IPS-NIHi11 (cell line): Measurements from ENCODE around the gene LIN37.
A peak's percentile ranks its signal among the peaks of the same experiment; 100 is the strongest.

Experiments used
- DNase-seq: peaks from one replicate; pipeline ENCODE4 v3.0.0; 2012; ENCODE audit warnings: mixed read lengths, low spot score

LIN37 gene

DNA sequence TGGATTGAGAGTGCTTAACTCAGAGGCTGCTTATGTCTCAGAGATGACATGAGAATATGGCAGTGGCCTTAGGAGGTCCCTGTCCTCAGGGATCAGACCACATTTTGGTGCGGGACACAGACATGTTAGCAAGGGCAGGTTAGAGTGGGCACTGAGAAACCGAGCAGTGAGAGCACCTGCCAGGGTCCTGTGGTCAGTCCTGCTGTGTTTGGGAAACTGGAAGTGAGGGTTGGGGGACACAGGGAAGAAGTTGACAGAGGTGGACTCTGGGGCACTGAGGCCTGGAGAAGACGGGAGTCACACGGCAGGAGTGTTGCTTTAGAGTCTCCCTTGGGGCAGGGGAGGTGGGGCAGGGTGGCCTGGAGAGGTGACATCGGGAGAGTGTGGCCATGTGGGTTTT is 13.5 kb upstream of the LIN37 start:
- DNase-seq: no peak

DNA sequence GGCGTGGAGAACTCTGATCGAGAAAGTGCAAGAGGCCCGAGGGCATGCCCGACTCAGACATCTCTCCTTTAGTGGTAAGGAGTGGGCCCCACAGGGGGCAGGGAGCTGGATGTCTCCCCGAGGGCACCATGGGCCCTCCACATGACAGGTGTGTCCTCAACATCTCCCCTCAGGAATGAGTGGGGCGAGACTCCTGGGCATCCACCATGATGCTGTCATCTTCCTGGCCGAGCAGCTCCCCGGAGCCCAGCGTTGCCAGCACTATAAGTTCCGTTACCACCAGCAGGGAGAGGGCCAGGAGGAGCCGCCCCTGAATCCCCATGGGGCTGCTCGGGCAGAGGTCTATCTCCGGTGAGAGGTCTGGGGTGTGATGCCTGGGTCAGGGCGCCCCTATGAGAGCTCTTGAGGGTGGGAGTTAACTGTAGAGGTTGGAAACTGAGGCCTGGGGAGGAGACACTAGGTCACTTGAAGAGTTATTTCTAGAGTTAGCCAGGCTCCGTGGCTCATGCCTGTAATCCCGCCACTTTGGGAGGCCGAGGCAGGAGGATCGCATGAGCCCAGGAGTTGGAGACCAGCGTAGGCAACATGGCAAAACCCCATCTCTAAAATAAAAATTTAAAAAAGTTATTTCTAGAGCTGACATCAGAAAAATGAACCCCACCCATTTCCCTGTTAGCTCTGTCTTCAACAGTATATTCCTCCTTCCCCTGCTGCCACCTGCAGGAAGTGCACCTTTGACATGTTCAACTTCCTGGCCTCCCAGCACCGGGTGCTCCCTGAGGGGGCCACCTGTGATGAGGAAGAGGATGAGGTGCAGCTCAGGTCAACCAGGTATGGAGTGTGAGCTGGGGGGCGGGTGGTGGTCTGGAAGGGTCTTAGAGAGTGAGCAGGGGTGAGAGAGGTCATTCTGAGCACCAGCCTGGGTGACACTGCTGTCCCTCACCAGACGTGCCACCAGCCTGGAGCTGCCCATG is 11.2 kb upstream of the LIN37 start:
- peak; percentile 14 for DNase-seq

DNA sequence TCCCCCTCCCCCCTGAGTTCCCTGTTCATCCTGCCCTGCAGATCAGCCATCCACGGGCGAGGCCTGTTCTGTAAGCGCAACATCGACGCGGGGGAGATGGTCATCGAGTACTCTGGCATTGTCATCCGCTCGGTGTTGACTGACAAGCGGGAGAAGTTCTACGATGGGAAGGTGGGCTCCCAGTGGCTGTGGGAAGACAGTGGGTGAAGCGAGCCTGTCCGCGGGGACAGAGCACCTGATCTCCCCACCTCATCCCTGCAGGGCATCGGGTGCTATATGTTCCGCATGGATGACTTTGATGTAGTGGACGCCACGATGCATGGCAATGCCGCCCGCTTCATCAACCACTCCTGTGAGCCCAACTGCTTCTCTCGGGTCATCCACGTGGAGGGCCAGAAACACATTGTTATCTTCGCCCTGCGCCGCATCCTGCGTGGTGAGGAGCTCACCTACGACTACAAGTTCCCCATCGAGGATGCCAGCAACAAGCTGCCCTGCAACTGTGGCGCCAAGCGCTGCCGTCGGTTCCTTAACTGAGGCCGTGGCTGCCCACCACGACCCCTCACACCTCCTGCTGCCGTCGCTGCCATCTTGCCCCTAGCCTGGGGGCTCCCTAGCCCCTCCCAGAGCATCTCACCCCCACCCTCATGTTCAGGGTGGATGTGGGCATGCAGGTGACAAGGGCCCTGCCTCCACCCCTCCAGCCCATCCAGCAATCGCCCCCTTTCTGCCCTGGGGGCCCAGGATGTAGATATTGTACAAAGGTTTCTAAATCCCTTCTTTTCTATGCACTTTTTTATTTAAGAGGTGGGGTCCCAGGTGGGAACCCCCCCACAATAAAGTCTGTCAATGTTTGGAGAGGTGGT is 10.1 kb upstream of the LIN37 start:
- DNase-seq: peak; percentile 5

DNA sequence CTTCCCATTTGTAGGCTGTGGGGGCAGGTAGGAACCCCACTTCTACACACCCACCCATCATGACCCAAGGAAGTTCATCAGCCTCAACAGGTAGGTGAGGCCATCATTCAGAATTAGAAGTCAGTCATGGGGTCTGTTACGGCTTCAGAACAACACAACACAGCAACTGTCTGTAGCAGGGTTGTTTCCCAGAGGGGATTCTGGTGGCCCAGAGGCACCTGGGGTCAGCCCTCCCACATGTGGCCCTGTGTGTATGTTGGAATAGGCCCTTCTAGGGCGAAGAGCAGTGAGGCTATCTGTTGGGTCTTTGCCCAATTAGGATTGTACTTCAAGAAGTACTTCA is 9.5 kb upstream of the LIN37 start:
- DNase-seq: no peak

DNA sequence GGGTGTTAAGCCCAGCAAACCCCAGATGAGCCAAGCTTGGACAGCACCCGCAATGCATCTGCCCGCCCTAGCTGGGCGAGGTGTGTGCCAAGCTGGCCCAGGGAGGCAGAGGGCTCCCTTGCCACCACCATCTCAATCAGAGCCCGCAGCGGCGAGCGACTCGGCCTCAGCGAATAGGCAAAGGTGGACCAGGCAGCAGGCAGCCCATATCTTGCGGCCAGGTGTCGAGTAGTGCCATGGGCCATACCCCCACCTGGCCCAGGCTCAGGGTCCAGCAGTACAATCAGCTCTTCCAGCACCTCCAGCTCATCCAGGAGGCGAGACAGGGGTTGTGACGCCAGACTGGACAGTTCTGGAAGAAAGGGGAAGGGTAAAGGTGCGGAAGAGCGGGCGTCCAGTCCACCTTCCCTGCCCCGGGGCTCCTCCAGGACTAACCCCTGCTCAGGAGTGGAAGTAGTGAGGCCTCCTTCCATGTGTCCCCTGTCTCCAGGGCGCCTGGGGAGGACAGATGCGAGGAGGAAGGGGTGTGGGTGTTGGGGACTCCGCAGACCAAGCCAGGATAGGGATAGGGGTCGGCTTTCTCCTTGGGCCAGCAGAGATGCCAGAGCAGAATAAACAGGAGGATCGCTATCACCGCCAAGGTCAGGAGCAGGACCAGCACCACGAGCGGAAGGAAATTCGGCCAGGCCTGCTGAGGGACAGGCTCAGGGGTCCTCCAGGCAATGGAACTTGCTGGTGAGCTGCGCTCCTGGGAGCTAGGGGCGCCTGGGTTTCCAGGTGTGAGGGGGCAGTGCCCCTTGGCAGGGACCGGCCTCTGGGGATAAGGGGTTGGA is 8.9 kb upstream of the LIN37 start:
- peak; percentile 38 for DNase-seq

DNA sequence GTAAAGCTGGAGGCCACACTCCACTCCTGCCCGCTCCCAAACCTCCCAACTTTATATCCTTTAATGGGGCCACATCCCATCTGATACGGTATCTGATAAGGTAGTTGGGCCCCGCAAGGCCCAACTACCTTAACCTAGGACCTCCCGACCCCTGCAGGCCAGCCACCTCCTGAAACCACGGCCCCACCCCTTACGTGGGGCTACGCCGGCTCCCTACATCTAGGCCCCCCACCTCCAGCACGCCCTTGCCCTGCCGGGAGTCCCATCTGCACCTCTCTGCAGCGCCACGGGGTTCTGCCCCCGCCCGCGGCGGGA is 8.3 kb upstream of the LIN37 start:
- DNase-seq: no peak

DNA sequence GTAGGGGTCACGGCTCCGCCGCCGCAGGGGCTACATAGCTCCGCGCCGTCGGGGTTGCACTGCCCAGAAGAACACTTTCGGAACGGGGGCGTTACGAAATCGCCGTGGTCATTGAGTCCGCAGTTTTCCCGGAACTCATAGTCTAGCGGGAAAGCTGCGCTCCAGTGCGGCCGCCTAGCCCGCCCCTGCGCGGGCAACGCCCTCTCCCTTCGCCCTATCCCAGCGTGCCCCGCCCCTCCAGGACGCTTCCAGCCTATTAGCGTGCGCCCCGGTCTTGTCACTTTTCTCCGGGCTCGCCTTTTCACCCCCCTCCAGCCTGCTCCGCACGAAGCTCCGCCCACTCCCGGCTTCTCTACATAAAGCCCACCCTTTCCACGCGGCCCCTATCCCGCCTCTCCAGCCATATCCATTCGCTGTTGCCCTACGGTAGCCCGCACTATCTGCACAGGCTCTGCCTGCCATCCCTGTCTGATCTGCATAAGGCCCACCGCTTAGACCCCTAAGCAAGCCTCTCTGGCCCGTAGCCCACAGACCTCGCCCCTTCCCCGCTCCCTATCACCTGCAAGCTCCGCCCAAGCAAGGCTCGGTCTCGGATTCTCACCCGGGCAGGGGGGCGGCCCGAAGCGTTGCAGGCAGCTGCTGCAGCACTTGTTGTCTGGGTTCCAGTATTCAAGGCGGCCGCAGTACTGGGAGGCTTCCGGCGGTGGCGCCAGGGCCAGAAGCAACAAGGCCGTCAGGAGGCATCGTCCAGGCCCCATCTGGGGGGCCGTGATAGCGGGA is 7.8 kb upstream of the LIN37 start:
- peak; percentile 100 for DNase-seq

DNA sequence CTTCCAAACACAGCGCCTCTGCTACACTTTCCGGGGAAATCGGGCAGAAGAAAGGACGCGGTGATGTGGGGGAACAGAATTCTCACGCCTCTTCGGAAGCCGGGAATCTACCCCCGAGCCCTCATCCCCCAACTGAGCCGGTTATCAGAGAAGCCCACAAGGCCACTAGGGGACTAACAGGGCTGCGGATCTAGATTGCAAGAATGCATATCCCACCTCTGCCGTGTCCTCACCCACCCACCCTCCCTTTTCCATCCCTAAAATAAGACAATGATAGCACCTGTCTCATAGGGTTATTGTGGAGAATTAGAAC is 7.2 kb upstream of the LIN37 start:
- DNase-seq: no peak

DNA sequence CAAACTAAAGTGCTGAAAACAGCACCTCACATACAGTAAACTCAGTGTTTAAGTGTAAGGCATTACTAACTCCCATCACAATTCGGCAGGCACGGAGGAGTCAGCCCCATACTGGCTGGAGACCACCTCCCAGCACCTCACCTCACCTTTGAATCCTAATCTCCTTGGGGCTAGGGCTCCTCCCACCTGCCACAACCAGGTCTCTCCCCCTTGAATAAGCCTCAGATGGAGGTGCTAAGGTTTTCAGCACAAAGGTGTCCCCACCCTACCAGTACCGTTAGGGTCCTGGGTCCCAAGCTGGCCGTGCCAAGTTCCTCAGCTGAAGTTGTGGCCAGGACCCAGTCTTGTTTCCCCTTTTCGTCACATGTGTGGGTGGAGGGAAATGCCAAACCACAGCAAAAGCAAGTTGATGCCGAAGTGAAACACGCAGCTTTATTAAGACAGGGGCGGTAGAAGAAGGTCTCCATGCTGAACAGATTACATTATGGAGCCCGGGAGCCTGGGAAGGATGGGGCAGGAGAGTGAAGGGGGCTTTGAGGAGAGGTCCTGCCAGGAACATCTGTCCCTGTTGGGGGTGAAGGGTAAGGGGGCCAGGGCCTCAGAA is 6.2 kb upstream of the LIN37 start, which contains the start of gene IGFLR1:
TSS of gene IGFLR1 (minus strand) at position 332 of the 604 bp plus-strand sequence. CDS start 1,272 bp downstream, outside the sequence.
- DNase-seq: no peak

DNA sequence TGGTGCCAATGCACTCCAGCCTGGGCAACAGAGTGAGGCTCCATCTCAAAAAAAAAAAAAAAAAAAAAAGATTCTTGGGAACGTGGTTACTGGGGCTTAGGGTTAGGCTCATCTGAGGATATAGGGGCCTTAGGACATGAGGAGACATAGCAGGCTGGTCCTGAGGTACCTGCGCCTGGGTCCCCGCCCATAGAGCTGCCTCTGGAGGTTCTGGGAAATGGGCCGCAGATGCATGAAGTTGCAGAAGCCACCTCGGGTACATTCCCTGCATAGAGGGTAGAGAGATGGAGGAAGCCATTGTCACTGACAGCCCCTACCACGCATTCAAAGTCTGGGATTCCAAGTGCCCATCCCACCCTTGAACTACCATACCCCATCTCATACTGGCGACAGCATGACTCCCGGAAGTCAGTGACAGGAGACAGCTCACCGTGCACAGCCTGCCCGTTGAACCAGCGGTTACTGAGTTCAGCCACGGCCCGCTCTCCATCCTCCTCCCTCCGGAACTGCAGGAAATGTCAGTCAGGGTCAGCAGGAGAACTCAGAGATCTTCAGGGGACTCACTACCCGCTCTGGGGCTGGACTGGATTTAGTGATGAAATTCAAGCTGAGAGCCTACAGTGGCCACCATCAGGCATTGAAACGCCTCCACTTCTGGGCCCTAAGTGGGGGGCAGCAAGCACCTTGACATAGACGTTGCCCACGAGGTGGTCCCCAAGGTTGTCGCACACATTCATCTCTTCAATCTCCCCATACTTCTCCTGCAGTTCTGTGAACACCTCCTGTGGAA is 4.5 kb upstream of the LIN37 start:
- no peak for DNase-seq

DNA sequence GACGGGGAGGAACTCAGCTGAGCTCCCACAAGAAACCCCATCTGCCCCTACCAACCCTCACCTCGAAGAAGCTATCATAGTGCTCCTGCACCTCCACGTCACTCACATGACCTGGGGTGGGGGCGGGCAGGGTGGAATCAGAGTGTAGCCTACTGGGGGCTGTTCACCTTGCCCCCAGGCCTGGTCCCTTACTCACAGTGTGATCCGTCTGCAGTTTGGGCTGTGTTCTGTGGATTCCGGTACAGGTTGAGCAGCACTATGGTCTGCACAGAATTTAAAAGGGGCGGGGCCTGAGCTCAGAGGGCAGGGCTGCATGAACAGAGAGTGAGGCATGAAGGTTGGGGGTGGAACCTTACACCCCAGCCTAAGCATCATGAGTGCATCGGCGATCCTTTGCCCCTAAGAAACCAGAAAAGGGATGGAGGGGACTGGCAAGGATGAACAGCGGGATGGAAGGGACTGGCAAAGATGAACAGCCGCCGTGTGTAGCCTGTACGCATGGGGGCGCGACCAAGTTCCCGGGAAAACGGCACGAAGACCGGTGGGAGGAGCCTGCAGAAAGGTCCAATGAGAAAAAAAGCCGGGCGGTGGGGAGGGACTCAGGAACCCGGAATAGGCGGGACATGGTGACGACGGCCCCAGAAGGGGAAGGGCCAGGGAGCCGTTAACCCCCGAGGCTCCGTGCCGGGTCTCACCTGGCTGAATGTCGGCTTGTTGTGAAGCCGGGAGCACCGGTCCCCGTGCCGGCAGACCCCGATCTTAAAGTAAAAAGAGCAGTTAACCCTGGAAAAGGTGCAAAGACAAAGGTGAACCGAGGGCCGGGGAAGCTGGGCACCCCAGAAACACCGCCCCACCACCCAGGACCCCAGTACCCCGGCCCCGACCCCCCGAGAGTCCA is 3.7 kb upstream of the LIN37 start:
- DNase-seq: peak; percentile 72

DNA sequence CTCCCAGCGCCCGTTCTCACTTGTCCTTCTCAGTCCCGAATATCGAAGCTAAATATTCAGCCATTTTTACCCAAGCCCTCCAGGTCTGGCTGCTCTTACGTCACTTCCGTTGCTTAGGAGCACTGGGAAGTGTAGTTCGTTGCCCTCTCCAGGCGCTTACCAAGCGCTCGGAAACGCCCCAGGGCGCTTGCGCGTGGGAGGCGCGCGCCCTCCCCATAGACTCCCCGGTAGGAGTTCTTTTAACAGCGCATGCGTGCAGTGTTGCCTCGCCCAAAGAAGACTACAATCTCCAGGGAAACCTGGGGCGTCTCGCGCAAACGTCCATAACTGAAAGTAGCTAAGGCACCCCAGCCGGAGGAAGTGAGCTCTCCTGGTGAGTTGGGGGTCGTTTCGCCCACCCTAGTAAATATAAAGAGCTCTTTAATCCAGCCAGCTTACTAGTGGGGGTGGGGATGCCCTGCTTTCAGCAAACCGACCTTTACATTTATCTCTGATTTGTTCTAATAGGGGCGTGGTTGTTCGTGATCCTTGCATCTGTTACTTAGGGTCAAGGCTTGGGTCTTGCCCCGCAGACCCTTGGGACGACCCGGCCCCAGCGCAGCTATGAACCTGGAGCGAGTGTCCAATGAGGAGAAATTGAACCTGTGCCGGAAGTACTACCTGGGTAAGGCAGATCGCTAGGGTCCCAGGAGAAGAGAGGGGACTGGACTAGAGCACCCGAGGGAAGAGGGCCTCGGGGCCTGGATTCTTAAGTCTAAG is 2.9 kb upstream of the LIN37 start, which contains the start of the genes PSENEN and U2AF1L4:
TSS of gene PSENEN (plus strand) at position 324 of the 759 bp plus-strand sequence. CDS start at position 604, 280 bp downstream.
TSS of gene U2AF1L4 (minus strand) at position 91 of the 759 bp plus-strand sequence. CDS start at position 64, 27 bp downstream.
- peak; percentile 73 for DNase-seq

DNA sequence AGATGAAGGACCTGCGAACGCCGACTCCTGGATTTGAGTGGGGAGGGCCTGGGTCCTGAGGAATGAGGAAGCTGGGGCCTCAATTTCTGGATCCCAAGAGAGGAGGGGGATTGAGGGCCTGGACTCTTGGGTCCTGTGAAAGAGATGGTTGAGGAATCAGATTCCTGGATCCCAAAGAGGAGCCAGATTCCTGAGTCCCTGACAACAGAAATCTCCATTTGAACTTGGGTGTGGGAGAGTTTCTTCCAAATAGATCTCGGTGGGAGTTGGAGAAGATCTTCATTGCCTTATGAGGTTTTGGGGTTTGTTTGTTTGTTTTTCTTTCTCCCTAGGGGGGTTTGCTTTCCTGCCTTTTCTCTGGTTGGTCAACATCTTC is 2.3 kb upstream of the LIN37 start:
- no peak for DNase-seq

DNA sequence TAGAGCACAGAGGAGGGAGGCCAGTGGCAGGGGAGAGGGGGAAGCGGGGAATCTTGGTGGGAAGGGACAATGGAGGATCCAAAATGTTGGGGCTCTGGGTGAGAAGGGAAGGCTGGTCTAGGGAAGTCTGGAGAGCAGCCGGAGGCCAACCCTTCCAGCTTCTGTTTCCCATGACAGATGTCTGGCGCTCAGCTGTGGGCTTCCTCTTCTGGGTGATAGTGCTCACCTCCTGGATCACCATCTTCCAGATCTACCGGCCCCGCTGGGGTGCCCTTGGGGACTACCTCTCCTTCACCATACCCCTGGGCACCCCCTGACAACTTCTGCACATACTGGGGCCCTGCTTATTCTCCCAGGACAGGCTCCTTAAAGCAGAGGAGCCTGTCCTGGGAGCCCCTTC is 1.8 kb upstream of the LIN37 start:
- no peak for DNase-seq

DNA sequence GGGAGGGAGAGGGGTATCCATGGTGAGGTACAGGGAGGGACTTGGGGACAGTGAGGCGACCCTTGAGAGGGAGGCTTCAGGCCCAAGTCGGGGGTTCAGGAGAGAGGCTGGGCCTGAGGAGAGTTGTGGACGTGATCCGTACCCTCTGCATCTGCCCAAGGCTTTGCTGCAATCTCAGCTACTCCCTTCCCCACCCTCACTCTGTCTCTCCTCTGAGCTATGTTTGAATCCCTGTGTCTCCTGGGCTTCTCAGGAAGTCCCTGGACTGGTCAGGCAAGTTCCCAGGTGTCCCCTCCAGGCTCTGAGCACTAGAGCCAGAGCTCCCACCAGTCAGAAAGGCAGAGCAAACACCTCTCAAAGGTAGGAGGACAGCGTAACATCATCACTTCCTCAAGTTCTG is 1.8 kb downstream of the LIN37 start:
- no peak for DNase-seq

DNA sequence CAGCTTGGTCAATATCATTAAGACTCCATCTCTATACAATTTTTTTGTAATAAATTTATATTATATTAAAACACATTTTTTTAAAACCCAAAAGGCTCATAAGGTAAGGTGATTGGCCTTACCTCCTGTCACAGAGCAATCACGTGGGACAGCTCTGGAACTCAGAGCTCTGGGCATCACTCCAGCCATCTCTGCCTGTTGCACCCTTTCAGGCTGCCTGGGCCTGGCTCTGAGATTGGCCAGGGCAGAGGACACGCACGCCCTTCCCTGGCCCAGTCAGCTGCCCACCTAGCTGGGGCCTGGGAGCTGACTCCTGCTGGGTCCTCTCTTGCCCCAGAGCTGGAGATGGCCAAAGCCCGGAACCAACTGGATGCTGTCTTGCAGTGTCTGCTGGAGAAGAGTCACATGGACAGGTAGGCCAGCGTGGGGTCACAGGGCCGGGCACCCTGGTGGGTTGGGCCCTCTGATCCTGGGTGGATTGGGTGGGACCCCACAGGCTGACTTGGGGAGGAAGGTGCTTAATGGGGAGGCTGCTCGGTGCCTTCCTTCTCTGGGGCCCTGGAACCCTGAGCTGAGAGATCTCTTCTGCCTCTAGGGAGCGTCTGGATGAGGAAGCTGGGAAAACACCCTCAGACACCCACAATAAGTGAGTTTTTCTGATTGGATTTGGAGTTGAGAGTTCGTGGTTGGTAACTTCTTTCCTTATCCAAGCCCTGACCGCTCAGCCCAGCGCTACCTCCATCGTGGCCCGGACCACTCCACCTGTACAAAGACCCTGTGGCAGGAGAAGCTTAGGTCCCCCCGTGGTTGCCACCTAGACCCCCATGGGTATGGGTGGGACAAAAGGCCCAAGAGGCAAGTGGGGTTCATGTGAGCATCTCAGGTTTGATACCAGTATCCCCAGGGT is 3.7 kb downstream of the LIN37 start:
- no peak for DNase-seq

DNA sequence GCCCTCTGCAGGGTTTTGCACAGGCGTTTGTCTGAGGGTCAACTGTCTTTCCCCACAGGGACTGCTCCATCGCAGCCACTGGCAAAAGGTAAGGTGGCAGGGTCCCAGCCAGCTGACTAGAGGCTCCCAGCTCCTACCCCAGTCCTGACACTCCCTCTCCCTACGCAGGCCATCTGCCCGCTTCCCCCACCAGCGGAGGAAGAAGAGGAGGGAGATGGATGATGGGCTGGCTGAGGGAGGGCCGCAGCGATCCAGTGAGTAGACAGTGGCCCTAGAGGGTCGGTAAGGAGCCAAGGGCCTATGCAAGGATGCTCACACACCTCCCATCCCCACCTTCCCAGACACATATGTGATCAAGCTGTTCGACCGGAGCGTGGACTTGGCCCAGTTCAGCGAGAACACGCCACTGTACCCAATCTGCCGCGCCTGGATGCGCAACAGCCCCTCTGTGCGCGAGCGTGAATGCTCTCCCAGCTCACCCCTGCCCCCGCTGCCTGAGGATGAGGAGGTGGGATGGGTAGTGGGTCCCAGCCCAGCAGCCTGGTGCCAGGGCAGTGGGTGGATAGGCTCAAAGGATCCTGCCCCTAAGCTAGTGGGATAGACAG is 4.5 kb downstream of the LIN37 start:
- DNase-seq: no peak
